GM23248 (cell line): Measurements from ENCODE around the gene ERC2. TPM values are rescaled to one million over a fixed set of nuclear protein-coding genes. Genes with fewer than 3 reads are reported as not detected.

ENCODE experiments used
- DNase-seq: peaks from one replicate; pipeline ENCODE4 v3.0.0-alpha.2; 2015
- H2AFZ ChIP-seq: fragments of 200-600 bp; sonication (generic); 2 replicates; pipeline ENCODE4 v1.6.1; 2016; ENCODE audit warnings: antibody characterized with exemption
- H3F3A ChIP-seq: fragments of 200-600 bp; sonication (generic); 2 replicates; pipeline ENCODE4 v1.6.1; 2016; ENCODE audit warnings: mild to moderate bottlenecking, antibody characterized with exemption, mixed run types; ENCODE audit not compliant: insufficient read depth
- H3K27ac ChIP-seq: fragments of 200-600 bp; sonication (generic); 2 replicates; pipeline ENCODE4 v1.5.1; 2016; ENCODE audit warnings: mild to moderate bottlenecking
- H3K27me3 ChIP-seq: fragments of 200-600 bp; sonication (generic); replicated peaks from 2 replicates; pipeline ENCODE4 v1.6.1; 2016; ENCODE audit warnings: mild to moderate bottlenecking; ENCODE audit not compliant: insufficient read depth
- H3K36me3 ChIP-seq: fragments of 200-600 bp; sonication (generic); 2 replicates; pipeline ENCODE4 v1.6.1; 2016; ENCODE audit warnings: low read depth, mild to moderate bottlenecking
- H3K4me1 ChIP-seq: fragments of 200-600 bp; sonication (generic); 2 replicates; pipeline ENCODE4 v1.6.1; 2016; ENCODE audit warnings: mild to moderate bottlenecking; ENCODE audit not compliant: insufficient read depth
- H3K4me2 ChIP-seq: fragments of 200-600 bp; sonication (generic); one replicate; pipeline ENCODE4 v1.6.1; 2016; ENCODE audit warnings: mild to moderate bottlenecking; ENCODE audit not compliant: unreplicated experiment
- H3K4me3 ChIP-seq: fragments of 200-600 bp; sonication (generic); 2 replicates; pipeline ENCODE4 v1.5.1; 2016; ENCODE audit warnings: mild to moderate bottlenecking
- H3K79me2 ChIP-seq: fragments of 200-600 bp; sonication (generic); 2 replicates; pipeline ENCODE4 v1.6.1; 2016; ENCODE audit warnings: mild to moderate bottlenecking; ENCODE audit not compliant: insufficient read depth
- H3K9ac ChIP-seq: fragments of 200-600 bp; sonication (generic); 2 replicates; pipeline ENCODE4 v1.6.1; 2016; ENCODE audit warnings: mild to moderate bottlenecking
- H3K9me2 ChIP-seq: fragments of 200-600 bp; sonication (generic); 2 replicates; pipeline ENCODE4 v1.6.1; 2016; ENCODE audit warnings: mixed run types, mild to moderate bottlenecking, moderate library complexity; ENCODE audit not compliant: insufficient read depth
- H3K9me3 ChIP-seq: fragments of 200-600 bp; sonication (generic); one replicate; pipeline ENCODE4 v1.6.1; 2017; ENCODE audit warnings: low read depth
- H4K20me1 ChIP-seq: fragments of 200-600 bp; sonication (generic); 2 replicates; pipeline ENCODE4 v1.6.0; 2016; ENCODE audit not compliant: insufficient read depth
- EZH2 ChIP-seq: fragments of 200-600 bp; sonication (generic); IDR thresholded peaks from 2 replicates; pipeline ENCODE4 v1.6.1; 2018; ENCODE audit warnings: antibody characterized with exemption, mild to moderate bottlenecking; ENCODE audit not compliant: insufficient read depth, poor library complexity, severe bottlenecking
- EZH2phosphoT487 ChIP-seq: fragments of 200-600 bp; sonication (generic); IDR thresholded peaks from 2 replicates; pipeline ENCODE4 v1.6.1; 2018; ENCODE audit warnings: antibody characterized with exemption, moderate library complexity, mild to moderate bottlenecking, low read depth; ENCODE audit not compliant: insufficient read depth
- WGBS, 2 experiments: methylation state at CpG; one replicate each; pipeline ENCODE4 v1.1.6; 2015 to 2017; ENCODE audit warnings: low lambda C conversion rate in 2 of 2, low coverage in 1 of 2; ENCODE audit errors: missing lambda C conversion rate in 2 of 2; 5-methylcytosine and 5-hydroxymethylcytosine counted together
- in situ Hi-C: fragments of 300-500 bp; cut with MboI; formaldehyde crosslinking; loops from 2 replicates; pipeline ENCODE4 v1.15.0; 2020
- polyA plus RNA-seq: library from polyadenylated mRNA; unstranded; fragments of >200 nt; fragmentation: Nextera tagmentation; extraction: Ambion mirVana; gene quantifications from 2 replicates; pipeline ENCODE4 v1.2.1, GENCODE V29; 2016
- total RNA-seq: library from RNA; depleted of rRNA; stranded (reverse); fragments of >200 nt; shearing (Covaris generic); gene quantifications from 2 replicates; pipeline ENCODE4 v1.2.3, GENCODE V29; 2014

Gene ERC2
- total and polyA plus RNA-seq, 2 experiments from 2014 or later: not detected

GRCh38 chr3:56113231-56113630, 355.0 kb downstream of the ERC2 start:
- H3F3A ChIP-seq: no peaks in the 10 kb centered on the region
- H3K79me2 ChIP-seq: no peaks in the 10 kb centered on the region
- no peak for DNase-seq
- no peaks in the 10 kb centered on the region for H4K20me1 ChIP-seq
- no peak overlapping the region for H3K27ac ChIP-seq
- H3K4me2 ChIP-seq: no peak overlapping the region
- 59 to 70% methylated on average over 1 of the region's 1 CpG for WGBS, 2 experiments
- H3K9me2 ChIP-seq: no peaks in the 10 kb centered on the region; the same call in 1 of the 2 replicates
- H2AFZ ChIP-seq: no peak overlapping the region
- H3K27me3 ChIP-seq: no peaks in the 10 kb centered on the region
- TF ChIP-seq EZH2 (no peak), EZH2phosphoT487 (no peak)
- no peak overlapping the region for H3K9ac ChIP-seq
- in situ Hi-C loops: no loop called here
- no peaks in the 10 kb centered on the region for H3K9me3 ChIP-seq
- no peak overlapping the region for H3K4me3 ChIP-seq
- H3K4me1 ChIP-seq: no peaks in the 10 kb centered on the region
- no peaks in the 10 kb centered on the region for H3K36me3 ChIP-seq

DNA sequence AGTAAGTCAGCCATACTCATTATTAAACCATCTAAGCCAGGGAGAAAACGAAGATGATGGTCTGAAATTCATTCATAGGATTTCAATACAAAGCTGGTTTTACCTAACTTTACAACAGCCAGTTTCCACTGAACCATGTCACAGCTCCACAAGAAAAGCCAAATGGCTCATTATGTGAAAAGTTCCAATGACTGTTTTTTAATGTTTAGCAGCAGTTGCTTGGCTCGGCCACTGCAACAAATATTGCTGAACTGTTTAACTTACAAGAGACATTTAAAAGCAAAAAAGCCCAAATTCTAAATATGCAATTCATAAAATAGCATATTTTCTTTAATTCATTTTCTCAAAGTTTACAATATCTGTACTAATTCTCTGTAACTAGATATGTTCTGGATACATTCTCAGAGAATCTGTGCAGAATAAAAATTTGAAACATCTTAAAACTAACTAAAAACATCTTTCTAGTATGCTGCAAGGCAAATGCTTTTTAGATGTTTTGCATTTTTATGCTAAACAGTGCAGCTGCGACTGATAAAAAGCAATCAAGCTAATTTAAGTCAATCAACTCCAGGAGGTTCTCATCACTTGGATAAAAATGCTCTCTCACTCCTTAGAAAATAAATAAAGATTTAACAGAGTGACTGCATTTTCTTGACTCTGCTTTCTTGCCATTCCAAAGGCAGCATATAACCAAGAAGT, 356.5 kb downstream of the ERC2 start:
- Histone ChIP-seq H3K4me2 (no peak overlapping the region), H3K4me3 (no peak overlapping the region), H3K4me1 (no peaks in the 10 kb centered on the region), H2AFZ (no peak overlapping the region), H3K27ac (no peak overlapping the region), H3K79me2 (no peaks in the 10 kb centered on the region), H3K9me2 (no peaks in the 10 kb centered on the region; the same call in 1 of the 2 replicates), H4K20me1 (no peaks in the 10 kb centered on the region), H3K36me3 (no peaks in the 10 kb centered on the region), H3K9ac (no peak overlapping the region), H3K9me3 (no peaks in the 10 kb centered on the region), H3F3A (no peaks in the 10 kb centered on the region), H3K27me3 (no peaks in the 10 kb centered on the region)
- DNase-seq: no peak
- in situ Hi-C loops: no loop called here
- WGBS, 2 experiments: 0 to 4% methylated on average over 3 of the region's 3 CpGs
- TF ChIP-seq EZH2 (no peak), EZH2phosphoT487 (no peak)

DNA sequence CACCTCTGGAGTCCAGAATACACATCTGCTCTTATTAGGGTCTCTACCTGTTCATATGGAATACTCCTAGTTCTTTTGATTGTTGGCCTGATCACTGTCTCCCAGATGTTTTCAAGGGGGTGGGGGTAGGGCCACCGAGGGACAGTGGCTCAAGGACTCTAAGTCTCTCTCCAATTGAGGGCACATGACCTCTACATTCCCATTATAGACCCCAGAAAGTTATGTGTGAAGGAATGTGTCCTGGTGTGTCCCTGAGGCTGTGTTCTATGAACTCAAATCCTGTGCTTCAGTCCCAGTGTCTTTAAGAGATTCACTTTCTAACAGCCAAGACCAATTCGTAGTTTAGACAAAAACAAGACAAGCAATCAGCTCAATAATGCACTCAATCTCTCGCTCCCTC, 357.4 kb downstream of the ERC2 start:
- no peak for TF ChIP-seq EZH2phosphoT487
- TF ChIP-seq EZH2: no peak
- Histone ChIP-seq H3K4me2 (no peak overlapping the region), H3K4me1 (no peaks in the 10 kb centered on the region), H4K20me1 (no peaks in the 10 kb centered on the region), H3F3A (no peaks in the 10 kb centered on the region), H3K27me3 (no peaks in the 10 kb centered on the region), H3K36me3 (no peaks in the 10 kb centered on the region), H3K9me2 (no peaks in the 10 kb centered on the region; the same call in 1 of the 2 replicates), H3K27ac (no peak overlapping the region), H3K79me2 (no peaks in the 10 kb centered on the region), H3K4me3 (no peak overlapping the region), H2AFZ (no peak overlapping the region), H3K9ac (no peak overlapping the region), H3K9me3 (no peaks in the 10 kb centered on the region)
- no peak for DNase-seq
- in situ Hi-C loops: no loop called here
- WGBS, 2 experiments: 34 to 44% methylated on average over 3 of the region's 3 CpGs

- H3K27ac ChIP-seq: no peak overlapping the region
- H3K4me2 ChIP-seq: no peak overlapping the region
- DNase-seq: no peak
- no peaks in the 10 kb centered on the region for H3K4me1 ChIP-seq
- H3K79me2 ChIP-seq: no peaks in the 10 kb centered on the region
- in situ Hi-C loops: no loop called here
- no peak overlapping the region for H2AFZ ChIP-seq
- TF ChIP-seq EZH2phosphoT487 (no peak), EZH2 (no peak)
- no peaks in the 10 kb centered on the region for H3F3A ChIP-seq
- no peaks in the 10 kb centered on the region for H3K9me3 ChIP-seq
- no peaks in the 10 kb centered on the region for H4K20me1 ChIP-seq
- H3K4me3 ChIP-seq: no peak overlapping the region
- H3K9me2 ChIP-seq: no peaks in the 10 kb centered on the region; the same call in 1 of the 2 replicates
- H3K27me3 ChIP-seq: 0 out of 2 replicates have a peak, but pooled peaks cover 5% of the 10 kb centered on the region
- H3K36me3 ChIP-seq: no peaks in the 10 kb centered on the region
- no peak overlapping the region for H3K9ac ChIP-seq
These were observed 361.1 kb downstream of the ERC2 start for GRCh38 chr3:56107157-56107556.
